ENCODE data around the gene APMAP. TPM values are rescaled to one million over a fixed set of nuclear protein-coding genes. Genes with fewer than 3 reads are reported as not detected.
A peak's percentile ranks its signal among the peaks of the same experiment; 100 is the strongest.

APMAP gene
- total RNA-seq, 2 experiments from 2014 or later = 9.5 to 11.3 TPM

DNA sequence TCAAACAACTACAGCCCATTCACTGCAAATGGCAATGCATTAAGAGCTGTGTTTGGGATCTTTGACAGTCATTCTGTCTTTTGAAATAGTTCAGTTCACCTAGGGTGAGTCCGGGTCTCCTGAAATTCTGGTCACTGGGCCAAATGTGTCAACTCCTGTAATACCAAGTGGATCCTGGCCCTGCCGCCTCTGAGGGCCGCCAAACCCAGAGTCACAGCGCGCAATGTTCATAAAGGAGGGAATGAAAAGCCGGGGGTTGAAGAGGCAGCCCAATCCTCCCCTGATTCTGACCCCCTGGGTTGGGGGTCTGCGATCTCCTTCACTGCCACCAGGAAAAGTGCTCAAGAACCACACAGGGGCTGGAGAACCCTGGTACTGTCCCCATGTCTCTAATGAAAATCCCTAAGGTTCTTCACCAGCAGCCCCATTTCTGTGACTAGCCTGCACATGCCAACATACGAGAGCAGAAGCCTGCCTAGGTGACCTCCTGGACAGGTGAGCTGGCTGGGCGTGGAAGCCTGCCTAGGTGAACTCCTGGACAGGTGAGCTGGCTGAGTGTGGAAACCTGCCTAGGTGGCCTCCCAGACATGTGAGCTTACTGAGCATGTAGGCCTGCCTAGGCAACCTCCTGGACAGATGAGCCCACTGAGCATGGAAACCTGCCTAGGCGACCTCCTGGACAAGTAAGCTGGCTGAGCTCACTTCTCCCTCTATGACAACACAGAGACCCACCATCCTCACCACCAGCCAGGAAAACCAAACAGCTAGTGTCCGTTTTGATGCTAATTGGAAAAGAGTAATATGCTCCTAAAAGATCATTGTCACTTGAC is 16.1 kb upstream of the APMAP start:
- CTCF ChIA-PET = no interaction called here
- peaks cover 100% of the 10 kb centered on the region for H3K36me3 Mint-ChIP-seq (ENCODE audit: low read depth)
- POLR2A ChIA-PET = interaction anchor here (1.7 kb wide), 1 partner anchor 49 kb away, joined by 6 read pairs; the partner anchor contains the start of gene ACSS1

DNA sequence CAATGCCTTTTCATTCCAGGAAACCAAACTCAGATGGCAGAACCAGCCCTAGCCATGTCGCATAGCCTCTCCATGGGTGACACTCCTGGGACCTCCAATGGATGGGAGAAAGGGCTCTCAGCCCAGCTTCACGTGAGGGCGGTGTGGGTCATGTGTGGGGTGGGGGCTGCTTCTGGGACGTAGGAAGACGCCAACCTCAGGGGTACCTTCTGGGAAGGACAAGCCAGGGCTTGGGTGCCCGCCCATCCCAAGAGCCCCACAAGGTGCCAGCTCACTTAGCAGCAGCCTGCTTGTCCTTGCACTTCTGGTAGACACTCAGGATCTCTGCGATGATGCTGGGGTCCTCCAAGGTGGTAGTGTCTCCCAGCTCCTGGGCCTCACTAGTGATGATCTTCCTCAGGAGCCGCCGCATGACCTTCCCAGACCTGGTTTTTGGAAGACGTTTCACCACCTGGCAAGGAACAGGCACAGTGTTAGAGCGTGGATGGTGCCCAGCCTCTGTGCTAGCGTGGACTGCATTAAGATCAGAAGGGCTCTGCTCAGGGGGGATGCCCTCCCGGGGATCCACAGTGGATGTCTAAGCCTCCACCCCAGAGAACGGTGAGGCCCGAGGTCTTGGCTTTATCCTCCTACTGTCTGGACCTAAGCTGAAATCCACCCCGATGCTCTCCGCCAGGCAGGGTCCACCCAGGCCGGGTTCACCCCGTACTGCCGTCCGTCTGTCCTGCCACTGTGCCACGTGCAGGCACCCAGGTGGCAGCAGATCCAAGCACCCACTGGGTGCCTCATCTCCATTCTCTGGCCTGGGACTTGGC is 15.1 kb upstream of the APMAP start:
- Histone ChIP-seq H3K27ac (ENCODE audit: low read depth in 1 of 2, low read length in 2 of 2) (no peak overlapping the region), H3K4me3 (ENCODE audit: low read length) (no peak overlapping the region), H3K27me3 (ENCODE audit: control insufficient read depth in 1 of 2, insufficient read depth in 2 of 2, low read length in 2 of 2) (no peaks in the 10 kb centered on the region), H3K9me3 (ENCODE audit: control insufficient read depth in 1 of 2, insufficient read depth in 1 of 2, low read length in 2 of 2) (no peaks in the 10 kb centered on the region), H3K4me1 (ENCODE audit: insufficient read depth, low read length) (no peaks in the 10 kb centered on the region), H3K36me3 (ENCODE audit: insufficient read depth, low read length) (peaks cover 77% of the 10 kb centered on the region)
- POLR2A ChIA-PET = no interaction called here
- DNase-seq = peak in 1 of 14 experiments; percentile 15
- H3K4me3 Mint-ChIP-seq = no peak overlapping the region
- no peak overlapping the region for H3K27ac Mint-ChIP-seq
- CTCF ChIA-PET = no interaction called here
- H3K4me1 Mint-ChIP-seq (ENCODE audit: low read depth) = no peaks in the 10 kb centered on the region
- ATAC-seq (ENCODE audit: poor library complexity) = no peak
- H3K36me3 Mint-ChIP-seq (ENCODE audit: low read depth) = peaks cover 99% of the 10 kb centered on the region
- intact Hi-C loops (cut with DNase I, micrococcal nuclease) = no loop called here
- H3K27me3 Mint-ChIP-seq = no peaks in the 10 kb centered on the region
- no peaks in the 10 kb centered on the region for H3K9me3 Mint-ChIP-seq
- TF ChIP-seq, protein P1, sequence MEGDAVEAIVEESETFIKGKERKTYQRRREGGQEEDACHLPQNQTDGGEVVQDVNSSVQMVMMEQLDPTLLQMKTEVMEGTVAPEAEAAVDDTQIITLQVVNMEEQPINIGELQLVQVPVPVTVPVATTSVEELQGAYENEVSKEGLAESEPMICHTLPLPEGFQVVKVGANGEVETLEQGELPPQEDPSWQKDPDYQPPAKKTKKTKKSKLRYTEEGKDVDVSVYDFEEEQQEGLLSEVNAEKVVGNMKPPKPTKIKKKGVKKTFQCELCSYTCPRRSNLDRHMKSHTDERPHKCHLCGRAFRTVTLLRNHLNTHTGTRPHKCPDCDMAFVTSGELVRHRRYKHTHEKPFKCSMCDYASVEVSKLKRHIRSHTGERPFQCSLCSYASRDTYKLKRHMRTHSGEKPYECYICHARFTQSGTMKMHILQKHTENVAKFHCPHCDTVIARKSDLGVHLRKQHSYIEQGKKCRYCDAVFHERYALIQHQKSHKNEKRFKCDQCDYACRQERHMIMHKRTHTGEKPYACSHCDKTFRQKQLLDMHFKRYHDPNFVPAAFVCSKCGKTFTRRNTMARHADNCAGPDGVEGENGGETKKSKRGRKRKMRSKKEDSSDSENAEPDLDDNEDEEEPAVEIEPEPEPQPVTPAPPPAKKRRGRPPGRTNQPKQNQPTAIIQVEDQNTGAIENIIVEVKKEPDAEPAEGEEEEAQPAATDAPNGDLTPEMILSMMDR (IDR thresholded peaks at IDR 0.05) = no peak

More for the DNA sequence above, 16.1 kb upstream of the APMAP start:
- H3K4me3 ChIP-seq (ENCODE audit: low read length) = no peak overlapping the region
- H3K36me3 ChIP-seq (ENCODE audit: insufficient read depth, low read length) = peaks cover 83% of the 10 kb centered on the region
- ATAC-seq (ENCODE audit: poor library complexity) (no peak), DNase-seq (peak in 1 of 14 experiments; percentile 25)
- intact Hi-C loops (cut with DNase I, micrococcal nuclease) = no loop called here
- no peaks in the 10 kb centered on the region for H3K27me3 ChIP-seq (ENCODE audit: control insufficient read depth in 1 of 2, insufficient read depth in 2 of 2, low read length in 2 of 2)
- TF ChIP-seq, protein P1 (IDR thresholded peaks at IDR 0.05) = no peak
- Mint-ChIP-seq H3K4me1 (ENCODE audit: low read depth) (no peaks in the 10 kb centered on the region), H3K27me3 (no peaks in the 10 kb centered on the region), H3K27ac (no peak overlapping the region), H3K9me3 (no peaks in the 10 kb centered on the region), H3K4me3 (no peak overlapping the region)
- no peak overlapping the region for H3K27ac ChIP-seq (ENCODE audit: low read depth in 1 of 2, low read length in 2 of 2)
- no peaks in the 10 kb centered on the region for H3K4me1 ChIP-seq (ENCODE audit: insufficient read depth, low read length)
- no peaks in the 10 kb centered on the region for H3K9me3 ChIP-seq (ENCODE audit: control insufficient read depth in 1 of 2, insufficient read depth in 1 of 2, low read length in 2 of 2)

DNA sequence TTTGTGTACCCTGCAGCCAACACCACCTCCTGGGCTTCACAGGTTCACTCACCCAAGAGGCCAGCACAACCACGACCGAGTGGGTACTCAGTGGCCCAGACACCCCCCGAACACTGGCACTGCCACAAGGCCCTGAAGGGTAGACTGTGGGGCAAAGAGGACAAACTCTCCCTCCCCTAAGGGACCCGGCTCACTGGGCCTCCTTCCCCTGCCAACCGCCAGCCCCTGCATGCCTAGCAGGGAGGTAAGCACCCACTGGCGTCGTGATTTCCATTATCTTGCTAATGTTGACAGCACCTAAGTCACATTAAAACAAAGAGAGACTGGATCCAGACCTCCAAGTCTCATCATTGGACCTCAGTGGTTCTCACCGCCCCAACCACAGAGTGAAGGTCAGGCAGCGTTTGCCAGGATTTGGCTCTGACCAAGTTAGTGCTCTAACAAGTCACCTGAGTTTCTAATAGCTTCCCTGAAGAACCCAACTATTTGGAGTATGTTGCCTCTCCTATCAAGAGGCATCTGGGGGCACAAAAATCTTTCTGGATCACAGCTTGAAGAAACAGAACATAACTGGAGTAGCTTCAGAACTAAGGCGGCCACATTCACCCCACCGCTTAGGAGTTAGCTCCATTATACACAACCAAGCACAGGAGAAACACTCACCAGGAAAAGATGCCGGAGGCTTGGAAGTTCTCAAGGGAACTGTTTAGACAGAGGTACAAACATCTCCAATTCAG is 14.0 kb upstream of the APMAP start:
- Histone ChIP-seq H3K27me3 (ENCODE audit: control insufficient read depth in 1 of 2, insufficient read depth in 2 of 2, low read length in 2 of 2) (no peaks in the 10 kb centered on the region), H3K36me3 (ENCODE audit: insufficient read depth, low read length) (peaks cover 68% of the 10 kb centered on the region), H3K4me3 (ENCODE audit: low read length) (no peak overlapping the region), H3K9me3 (ENCODE audit: control insufficient read depth in 1 of 2, insufficient read depth in 1 of 2, low read length in 2 of 2) (no peaks in the 10 kb centered on the region), H3K27ac (ENCODE audit: low read depth in 1 of 2, low read length in 2 of 2) (no peak overlapping the region), H3K4me1 (ENCODE audit: insufficient read depth, low read length) (no peaks in the 10 kb centered on the region)
- Mint-ChIP-seq H3K4me1 (ENCODE audit: low read depth) (no peaks in the 10 kb centered on the region), H3K9me3 (no peaks in the 10 kb centered on the region), H3K4me3 (no peak overlapping the region), H3K27ac (no peak overlapping the region), H3K27me3 (no peaks in the 10 kb centered on the region), H3K36me3 (ENCODE audit: low read depth) (peaks cover 94% of the 10 kb centered on the region)
- DNase-seq (peak in 1 of 14 experiments; percentile 16), ATAC-seq (ENCODE audit: poor library complexity) (no peak)
- intact Hi-C loops (cut with DNase I, micrococcal nuclease) = no loop called here
- TF ChIP-seq, protein P1 (IDR thresholded peaks at IDR 0.05) = no peak
- ChIA-PET CTCF (no interaction called here), POLR2A (no interaction called here)
